Esophagus muscularis mucosa (tissue), 4 donors: ENCODE data around the gene POF1B. TPM values are rescaled to one million over a fixed set of nuclear protein-coding genes. Genes with fewer than 3 reads are reported as not detected.
"Not testable (repeated sequence)": the region's sequence is repeated elsewhere in the genome, so short reads cannot be mapped to it uniquely, and the experiment has no call there.

ENCODE experiments used
- DNase-seq: peaks from one replicate; pipeline ENCODE4 v3.0.0-alpha.2; 2017; ENCODE audit errors: extremely low spot score
- H3K27ac ChIP-seq, 4 donors: fragments of 200-600 bp; sonication (generic); replicated peaks in 1 of 4; 1 replicate in 3 of 4; 2 replicates in 1 of 4; pipeline ENCODE4 v1.5.1; 2016 to 2019; ENCODE audit warnings: mild to moderate bottlenecking in 1 of 4
- H3K27me3 ChIP-seq, 4 donors: fragments of 200-600 bp; sonication (generic); one replicate each; pipeline versions ENCODE4 v1.5.1 to v1.6.0; 2016 to 2019
- H3K36me3 ChIP-seq, 4 donors: fragments of 200-600 bp; sonication (generic); one replicate each; pipeline ENCODE4 v1.5.1; 2016 to 2019
- H3K4me1 ChIP-seq, 4 donors: fragments of 200-600 bp; sonication (generic); one replicate each; pipeline ENCODE4 v1.5.1; 2016 to 2019
- H3K4me3 ChIP-seq, 4 donors: fragments of 200-600 bp; sonication (generic); 1 replicate in 2 of 4; 2 replicates in 2 of 4; pipeline ENCODE4 v1.5.1; 2016 to 2019; ENCODE audit warnings: mild to moderate bottlenecking in 4 of 4, moderate library complexity in 1 of 4
- H3K9me3 ChIP-seq, 4 donors: fragments of 200-600 bp; sonication (generic); 1 replicate in 3 of 4; 2 replicates in 1 of 4; pipeline ENCODE4 v1.5.1; 2016 to 2019
- EP300 ChIP-seq: sonication (generic); formaldehyde crosslinking; IDR thresholded peaks from one replicate; pipeline ENCODE4 v1.6.1; 2017; ENCODE audit warnings: antibody characterized with exemption
- POLR2A ChIP-seq: fragments of 450-650 bp; IDR thresholded peaks from one replicate; pipeline ENCODE4 v1.6.1; 2017; ENCODE audit warnings: antibody characterized with exemption, moderate library complexity, mild to moderate bottlenecking, low read depth
- POLR2AphosphoS5 ChIP-seq, 2 donors: sonication (generic); formaldehyde crosslinking; IDR thresholded peaks; one replicate each; pipeline ENCODE4 v1.6.1; 2017; ENCODE audit warnings: antibody characterized with exemption in 2 of 2
- WGBS: methylation state at CpG from one replicate; pipeline ENCODE4 v1.1.5; 2018; 5-methylcytosine and 5-hydroxymethylcytosine counted together
- intact Hi-C: fragments of 100-400 bp; cut with DNase I; formaldehyde crosslinking; loops from one replicate; pipeline ENCODE4 v1.15.1; 2023
- total RNA-seq, 4 donors: library from RNA; depleted of rRNA; stranded (reverse); fragments of >200 nt; gene quantifications; one replicate each; pipeline versions ENCODE4 v1.1.0 to v1.2.1, GENCODE V29; 2016
- TF ChIP-seq, protein P1 (sequence below), 3 experiments: fragments of 200-600 bp in 2 of 3; fragments of 450-650 bp in 1 of 3; sonication (generic) in 2 of 3; IDR thresholded peaks; one replicate each; pipeline ENCODE4 v1.5.1; 2017 to 2019; ENCODE audit warnings: antibody characterized with exemption in 3 of 3, mild to moderate bottlenecking in 2 of 3, moderate library complexity in 1 of 3

The POF1B gene
- total RNA-seq, 4 donors from 2014 or later: under 0.01 to 0.50 (median 0.34) TPM

DNA sequence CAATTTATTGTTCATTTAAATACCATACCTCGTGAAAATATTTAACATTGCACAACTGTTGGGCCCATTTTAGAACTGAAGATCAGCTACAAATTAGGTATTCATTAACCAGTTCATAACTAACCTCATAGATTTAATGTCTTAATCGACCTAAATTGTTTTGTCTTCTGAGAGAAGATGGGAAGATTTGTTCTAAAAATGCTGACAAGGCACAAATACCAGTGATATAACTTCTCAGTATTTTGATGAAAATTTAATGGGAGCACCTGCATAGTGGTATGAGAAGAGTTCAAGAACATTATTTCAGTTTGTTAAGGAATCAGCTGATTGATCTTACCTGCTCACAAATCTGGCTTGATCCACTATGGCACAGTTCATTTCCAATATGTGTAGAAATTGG, 33.9 kb downstream of the POF1B start:
- Histone ChIP-seq H3K36me3 (no peaks in the 10 kb centered on the region), H3K27ac (no peak overlapping the region), H3K27me3 (no peaks in the 10 kb centered on the region), H3K4me1 (no peaks in the 10 kb centered on the region), H3K4me3 (no peak overlapping the region), H3K9me3 (no peaks in the 10 kb centered on the region)
- no peak for TF ChIP-seq POLR2A
- TF ChIP-seq EP300: no peak
- TF ChIP-seq POLR2AphosphoS5 (IDR thresholded peaks at IDR 0.05): no peak
- 49% methylated on average over 2 of the region's 2 CpGs for WGBS
- intact Hi-C loops: no loop called here
- DNase-seq: no peak

DNA sequence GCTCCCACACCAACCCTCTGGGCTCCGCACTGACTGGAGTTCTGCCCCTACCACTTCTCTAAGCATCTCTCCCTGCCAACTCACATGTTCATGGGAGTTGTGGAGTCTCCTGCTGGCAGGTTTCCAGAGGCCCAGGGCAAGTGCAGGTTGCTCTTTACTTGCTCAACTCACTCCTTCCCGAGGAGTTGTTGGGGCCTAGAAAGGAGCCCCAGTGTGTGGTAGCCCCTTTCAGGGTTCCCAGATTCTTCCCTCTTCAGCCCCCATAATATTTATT, 52.5 kb downstream of the POF1B start:
- TF ChIP-seq POLR2A: no peak
- no peak for TF ChIP-seq POLR2AphosphoS5 (IDR thresholded peaks at IDR 0.05)
- no peak for TF ChIP-seq EP300
- TF ChIP-seq, protein P1, sequence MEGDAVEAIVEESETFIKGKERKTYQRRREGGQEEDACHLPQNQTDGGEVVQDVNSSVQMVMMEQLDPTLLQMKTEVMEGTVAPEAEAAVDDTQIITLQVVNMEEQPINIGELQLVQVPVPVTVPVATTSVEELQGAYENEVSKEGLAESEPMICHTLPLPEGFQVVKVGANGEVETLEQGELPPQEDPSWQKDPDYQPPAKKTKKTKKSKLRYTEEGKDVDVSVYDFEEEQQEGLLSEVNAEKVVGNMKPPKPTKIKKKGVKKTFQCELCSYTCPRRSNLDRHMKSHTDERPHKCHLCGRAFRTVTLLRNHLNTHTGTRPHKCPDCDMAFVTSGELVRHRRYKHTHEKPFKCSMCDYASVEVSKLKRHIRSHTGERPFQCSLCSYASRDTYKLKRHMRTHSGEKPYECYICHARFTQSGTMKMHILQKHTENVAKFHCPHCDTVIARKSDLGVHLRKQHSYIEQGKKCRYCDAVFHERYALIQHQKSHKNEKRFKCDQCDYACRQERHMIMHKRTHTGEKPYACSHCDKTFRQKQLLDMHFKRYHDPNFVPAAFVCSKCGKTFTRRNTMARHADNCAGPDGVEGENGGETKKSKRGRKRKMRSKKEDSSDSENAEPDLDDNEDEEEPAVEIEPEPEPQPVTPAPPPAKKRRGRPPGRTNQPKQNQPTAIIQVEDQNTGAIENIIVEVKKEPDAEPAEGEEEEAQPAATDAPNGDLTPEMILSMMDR (IDR thresholded peaks at IDR 0.05): no peak
- no peak overlapping the region for H3K4me3 ChIP-seq
- no peaks in the 10 kb centered on the region for H3K27me3 ChIP-seq
- no peaks in the 10 kb centered on the region for H3K36me3 ChIP-seq
- intact Hi-C loops: no loop called here
- DNase-seq: no peak
- H3K27ac ChIP-seq: no peak overlapping the region
- peaks cover 0 to 6% (median 0%) of the 10 kb centered on the region in 4 donors for H3K9me3 ChIP-seq
- H3K4me1 ChIP-seq: no peaks in the 10 kb centered on the region
- WGBS: 78% methylated on average over 2 of the region's 2 CpGs

DNA sequence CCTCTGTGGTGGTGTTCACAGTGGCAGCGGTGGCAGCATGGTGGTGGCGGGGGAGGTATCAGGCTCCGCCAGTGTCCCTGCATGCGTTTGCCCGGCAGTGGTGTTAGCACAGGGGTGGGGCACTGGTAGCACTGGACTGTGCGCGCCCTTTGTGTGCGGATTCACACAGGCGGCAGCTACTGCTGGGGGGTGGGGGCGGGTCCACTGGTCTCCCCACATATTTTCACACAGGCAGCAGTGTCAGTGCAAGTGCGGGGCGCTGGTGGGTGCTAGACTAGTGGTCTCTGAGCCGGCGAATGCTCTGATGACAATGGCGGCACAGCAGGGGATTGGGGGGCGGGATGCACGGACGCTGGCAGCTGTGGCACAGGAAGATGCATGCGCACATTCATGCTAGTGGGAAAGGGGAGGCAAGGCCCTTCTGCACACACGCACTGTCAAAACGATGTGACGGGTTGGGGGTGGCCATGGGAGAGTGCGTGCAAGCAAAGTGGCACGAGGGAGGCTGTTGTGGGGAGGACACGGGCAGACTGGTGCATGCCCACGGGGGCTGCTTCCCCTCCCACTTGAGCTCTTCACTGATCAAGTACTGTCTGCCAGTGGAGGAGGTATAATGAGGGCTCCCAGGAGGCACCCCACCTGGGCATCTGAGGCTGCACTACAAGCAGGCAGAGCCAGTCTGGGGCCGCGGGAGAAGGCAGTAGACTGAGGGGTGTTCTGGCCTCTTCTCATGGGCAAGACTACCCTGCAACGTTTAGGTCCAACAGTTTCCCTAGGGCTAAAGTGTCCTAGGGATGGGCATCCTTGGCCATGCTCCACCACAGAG, 53.0 kb downstream of the POF1B start:
- DNase-seq: no peak
- Histone ChIP-seq H3K4me1 (no peaks in the 10 kb centered on the region), H3K4me3 (no peak overlapping the region), H3K27ac (no peak overlapping the region), H3K9me3 (peaks cover 0 to 6% (median 0%) of the 10 kb centered on the region in 4 donors), H3K36me3 (no peaks in the 10 kb centered on the region), H3K27me3 (no peaks in the 10 kb centered on the region)
- intact Hi-C loops: no loop called here
- TF ChIP-seq EP300: no peak
- TF ChIP-seq POLR2AphosphoS5 (IDR thresholded peaks at IDR 0.05): no peak
- TF ChIP-seq, protein P1 (IDR thresholded peaks at IDR 0.05): no peak
- no peak for TF ChIP-seq POLR2A
- WGBS: 81% methylated on average over 20 of the region's 29 CpGs

DNA sequence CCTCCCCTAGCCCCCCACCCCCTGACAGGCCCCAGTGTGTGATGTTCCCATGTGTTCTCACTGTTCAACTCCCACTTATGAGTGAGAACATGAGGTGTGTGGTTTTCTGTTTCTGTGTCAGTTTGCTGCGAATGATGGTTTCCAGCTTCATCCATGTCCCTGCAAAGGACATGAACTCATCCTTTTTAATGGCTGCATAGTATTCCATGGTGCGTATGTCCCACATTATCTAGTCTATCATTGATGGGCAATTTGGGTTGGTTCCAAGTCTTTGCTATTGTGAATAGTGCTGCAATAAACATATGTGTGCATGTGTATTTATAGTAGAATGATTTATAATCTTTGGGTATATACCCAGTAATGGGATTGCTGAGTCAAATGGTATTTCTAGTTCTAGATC, 68.1 kb downstream of the POF1B start:
- intact Hi-C loops, H3K27me3 ChIP-seq, H3K36me3 ChIP-seq, DNase-seq, H3K4me1 ChIP-seq, H3K27ac ChIP-seq, H3K9me3 ChIP-seq, H3K4me3 ChIP-seq: not testable (repeated sequence)
- WGBS: 82% methylated on average over 2 of the region's 2 CpGs

DNA sequence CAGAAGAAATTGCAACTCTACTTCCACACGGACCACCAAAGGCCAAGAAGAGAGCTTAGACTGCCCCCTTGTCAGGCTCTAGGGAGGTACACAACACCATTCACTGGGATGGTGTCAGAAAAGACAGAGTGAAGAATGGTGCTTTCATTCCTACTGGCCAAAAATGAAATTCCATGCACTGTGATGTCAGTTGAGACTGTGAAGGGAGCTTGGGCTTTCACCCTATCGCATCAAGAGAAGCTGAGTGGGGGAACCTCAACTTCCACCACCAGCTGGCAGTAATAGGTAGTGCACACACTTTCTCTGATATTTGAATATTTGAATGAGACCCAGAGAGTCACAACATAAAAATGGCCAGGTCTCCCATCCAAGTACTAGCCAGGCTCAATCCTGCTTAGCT, 69.7 kb downstream of the POF1B start:
- 78% methylated on average over 2 of the region's 2 CpGs for WGBS
- Histone ChIP-seq H3K4me1 (no peaks in the 10 kb centered on the region), H3K9me3 (peaks cover 0 to 8% (median 0%) of the 10 kb centered on the region in 4 donors), H3K4me3 (no peak overlapping the region), H3K36me3 (no peaks in the 10 kb centered on the region), H3K27ac (no peak overlapping the region), H3K27me3 (no peaks in the 10 kb centered on the region)
- TF ChIP-seq POLR2AphosphoS5 (IDR thresholded peaks at IDR 0.05): no peak
- TF ChIP-seq, protein P1 (IDR thresholded peaks at IDR 0.05): no peak
- intact Hi-C loops: no loop called here
- DNase-seq: no peak

DNA sequence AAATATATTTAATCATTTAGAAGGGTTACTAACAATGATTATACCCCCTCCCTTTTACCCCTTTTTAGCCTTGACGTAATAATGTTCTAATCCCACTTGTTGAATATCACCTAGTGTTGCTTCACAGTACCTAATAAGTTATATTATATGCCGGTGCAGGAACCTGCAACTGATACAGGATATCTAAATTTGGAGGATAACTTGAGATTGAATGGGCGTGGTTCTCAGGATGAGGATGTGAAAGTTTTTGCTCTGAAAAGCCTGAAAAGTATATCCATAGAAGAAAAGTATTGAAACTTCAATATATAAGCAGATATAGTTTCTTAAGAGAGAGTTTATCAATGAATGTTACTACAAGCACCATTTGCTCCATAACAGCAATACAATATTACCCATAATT, 75.9 kb downstream of the POF1B start:
- H3K4me3 ChIP-seq: no peak overlapping the region
- TF ChIP-seq POLR2A (no peak), EP300 (no peak), POLR2AphosphoS5 (IDR thresholded peaks at IDR 0.05) (no peak)
- TF ChIP-seq, protein P1 (IDR thresholded peaks at IDR 0.05): no peak
- WGBS: 64% methylated on average over 3 of the region's 3 CpGs
- intact Hi-C loops: no loop called here
- H3K27me3 ChIP-seq: no peaks in the 10 kb centered on the region
- H3K36me3 ChIP-seq: no peaks in the 10 kb centered on the region
- H3K9me3 ChIP-seq: no peaks in the 10 kb centered on the region
- DNase-seq: no peak
- H3K27ac ChIP-seq: no peak overlapping the region
- no peaks in the 10 kb centered on the region for H3K4me1 ChIP-seq
